ENCODE data around the gene MAP7.

The MAP7 gene

DNA sequence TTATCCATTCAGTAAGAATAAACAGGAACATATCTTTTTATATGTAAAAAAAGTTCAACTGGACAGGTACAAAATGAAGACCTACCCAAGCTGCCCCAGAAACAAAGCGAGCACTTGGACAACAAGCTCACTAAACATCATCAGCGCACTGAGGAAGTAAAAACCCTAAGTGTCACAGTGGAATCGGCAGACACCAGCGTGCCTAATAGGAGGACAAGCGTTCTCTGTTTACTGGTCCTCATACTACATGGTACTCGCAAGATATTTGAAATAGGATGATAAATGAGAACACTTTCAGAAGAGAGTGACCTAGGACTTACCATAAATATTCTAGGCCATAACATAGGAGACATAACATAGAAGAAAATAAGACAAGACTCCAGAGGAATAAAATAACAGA lies 18.2 kb downstream of the MAP7 start:
- Histone ChIP-seq H3K36me3 (ENCODE audit: control insufficient read depth, insufficient read depth, low read length) (no peaks in the 10 kb centered on the region), H3K4me1 (ENCODE audit: control insufficient read depth, insufficient read depth, low read length) (peaks cover 1% of the 10 kb centered on the region; the same call in 1 of the 2 replicates), H3K27me3 (ENCODE audit: control insufficient read depth, insufficient read depth, low read length) (no peaks in the 10 kb centered on the region), H3K4me3 (ENCODE audit: low read length) (no peak overlapping the region), H3K9me3 (ENCODE audit: control insufficient read depth, insufficient read depth, low read length) (no peaks in the 10 kb centered on the region), H3K27ac (ENCODE audit: low read length) (no peak overlapping the region)
- no CpG with 5 or more reads among the region's 6 CpGs for WGBS (ENCODE audit: insufficient coverage, insufficient read length)
- DNase-seq (ENCODE audit: low read depth, low spot score): no peak

DNA sequence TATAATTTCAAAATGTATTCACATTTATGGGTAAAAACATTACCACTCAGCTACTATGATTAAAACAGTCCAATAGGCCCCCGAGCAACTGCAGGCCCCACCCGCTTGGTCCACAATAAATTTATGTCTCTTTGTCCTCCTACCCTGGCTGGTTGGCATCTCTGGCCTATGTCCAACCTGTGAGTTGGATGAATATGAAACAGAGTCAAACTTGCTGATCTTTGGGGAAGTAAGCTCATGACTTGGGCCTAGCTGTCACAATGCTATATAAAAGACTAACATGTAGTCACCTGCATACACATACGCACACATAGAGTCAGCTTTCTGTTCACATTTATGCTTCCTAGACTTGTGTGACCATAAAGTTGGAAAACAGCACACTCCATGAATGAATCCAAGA lies 20.5 kb downstream of the MAP7 start:
- no peak overlapping the region for H3K4me3 ChIP-seq (ENCODE audit: low read length)
- no peaks in the 10 kb centered on the region for H3K36me3 ChIP-seq (ENCODE audit: control insufficient read depth, insufficient read depth, low read length)
- DNase-seq (ENCODE audit: low read depth, low spot score): no peak
- H3K27me3 ChIP-seq (ENCODE audit: control insufficient read depth, insufficient read depth, low read length): no peaks in the 10 kb centered on the region
- H3K27ac ChIP-seq (ENCODE audit: low read length): no peak overlapping the region
- WGBS (ENCODE audit: insufficient coverage, insufficient read length): no CpG with 5 or more reads among the region's 3 CpGs
- peaks cover 11% of the 10 kb centered on the region for H3K4me1 ChIP-seq (ENCODE audit: control insufficient read depth, insufficient read depth, low read length)
- no peaks in the 10 kb centered on the region for H3K9me3 ChIP-seq (ENCODE audit: control insufficient read depth, insufficient read depth, low read length)

DNA sequence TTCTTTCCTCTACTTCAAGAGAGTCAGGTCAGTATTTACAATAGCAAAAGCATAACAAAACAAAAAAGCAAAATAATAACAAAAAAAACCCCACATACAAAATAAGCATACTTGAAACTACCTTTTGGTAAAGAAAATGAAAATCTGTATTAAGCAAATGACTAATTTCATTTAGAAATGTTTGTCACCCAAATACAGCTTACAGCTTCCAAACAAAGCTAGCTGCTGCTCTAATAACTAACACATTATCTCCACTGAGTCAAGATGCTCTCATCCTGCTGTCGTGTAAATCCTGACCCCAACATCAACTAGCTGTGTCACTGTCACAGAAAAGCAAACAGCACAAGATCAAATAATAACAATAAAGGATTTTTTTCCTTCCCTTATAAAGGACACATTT lies 21.7 kb downstream of the MAP7 start:
- no peaks in the 10 kb centered on the region for H3K27me3 ChIP-seq (ENCODE audit: control insufficient read depth, insufficient read depth, low read length)
- no peak for DNase-seq (ENCODE audit: low read depth, low spot score)
- H3K27ac ChIP-seq (ENCODE audit: low read length): no peak overlapping the region
- no peaks in the 10 kb centered on the region for H3K36me3 ChIP-seq (ENCODE audit: control insufficient read depth, insufficient read depth, low read length)
- no CpG with 5 or more reads among the region's 1 CpG for WGBS (ENCODE audit: insufficient coverage, insufficient read length)
- H3K4me1 ChIP-seq (ENCODE audit: control insufficient read depth, insufficient read depth, low read length): peaks cover 11% of the 10 kb centered on the region
- no peaks in the 10 kb centered on the region for H3K9me3 ChIP-seq (ENCODE audit: control insufficient read depth, insufficient read depth, low read length)
- H3K4me3 ChIP-seq (ENCODE audit: low read length): no peak overlapping the region

DNA sequence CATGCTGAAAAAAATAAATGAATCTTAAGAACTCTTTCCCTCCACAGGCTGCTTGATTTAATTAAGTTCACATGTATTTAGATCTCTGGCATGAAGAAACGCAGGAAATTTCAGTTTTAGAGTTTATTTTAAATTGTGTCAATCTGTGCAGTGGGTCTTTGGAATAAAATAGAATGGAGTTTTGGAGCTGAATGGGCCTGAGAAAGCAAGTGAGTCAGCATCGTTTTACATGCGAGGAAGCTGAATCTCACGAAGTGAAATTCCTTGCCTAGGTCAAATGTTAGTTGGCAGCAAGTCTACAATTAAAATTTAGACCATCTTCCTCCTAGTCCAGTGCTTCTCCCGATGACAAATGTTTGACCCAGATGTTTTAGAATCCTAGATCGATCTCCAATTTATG lies 22.4 kb downstream of the MAP7 start:
- Histone ChIP-seq H3K4me1 (ENCODE audit: control insufficient read depth, insufficient read depth, low read length) (peaks cover 11% of the 10 kb centered on the region), H3K9me3 (ENCODE audit: control insufficient read depth, insufficient read depth, low read length) (no peaks in the 10 kb centered on the region), H3K36me3 (ENCODE audit: control insufficient read depth, insufficient read depth, low read length) (no peaks in the 10 kb centered on the region), H3K27ac (ENCODE audit: low read length) (no peak overlapping the region), H3K4me3 (ENCODE audit: low read length) (no peak overlapping the region), H3K27me3 (ENCODE audit: control insufficient read depth, insufficient read depth, low read length) (no peaks in the 10 kb centered on the region)
- no peak for DNase-seq (ENCODE audit: low read depth, low spot score)
- no CpG with 5 or more reads among the region's 6 CpGs for WGBS (ENCODE audit: insufficient coverage, insufficient read length)

DNA sequence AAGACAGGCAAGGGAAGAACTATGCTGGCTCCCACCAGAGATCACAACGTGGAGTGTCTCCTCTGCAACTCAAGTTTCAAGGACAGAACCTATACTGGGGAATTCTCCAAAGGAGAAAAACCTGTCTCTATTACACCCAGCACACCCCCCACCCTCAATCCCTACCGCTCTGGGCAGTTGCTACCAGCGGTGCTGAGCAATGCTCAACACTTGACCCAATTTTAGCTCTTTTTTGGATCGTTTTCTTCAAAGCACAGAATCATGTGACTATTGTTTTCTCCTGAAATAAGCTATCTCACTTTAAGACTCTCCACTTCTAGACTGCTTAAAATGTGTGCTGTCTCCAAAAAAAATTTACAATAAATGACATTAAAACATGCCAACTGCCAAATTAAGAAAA lies 23.3 kb downstream of the MAP7 start:
- H3K9me3 ChIP-seq (ENCODE audit: control insufficient read depth, insufficient read depth, low read length): no peaks in the 10 kb centered on the region
- no peaks in the 10 kb centered on the region for H3K36me3 ChIP-seq (ENCODE audit: control insufficient read depth, insufficient read depth, low read length)
- no peak overlapping the region for H3K27ac ChIP-seq (ENCODE audit: low read length)
- H3K27me3 ChIP-seq (ENCODE audit: control insufficient read depth, insufficient read depth, low read length): no peaks in the 10 kb centered on the region
- H3K4me3 ChIP-seq (ENCODE audit: low read length): no peak overlapping the region
- WGBS (ENCODE audit: insufficient coverage, insufficient read length): no CpG with 5 or more reads among the region's 4 CpGs
- H3K4me1 ChIP-seq (ENCODE audit: control insufficient read depth, insufficient read depth, low read length): peaks cover 11% of the 10 kb centered on the region
- no peak for DNase-seq (ENCODE audit: low read depth, low spot score)

DNA sequence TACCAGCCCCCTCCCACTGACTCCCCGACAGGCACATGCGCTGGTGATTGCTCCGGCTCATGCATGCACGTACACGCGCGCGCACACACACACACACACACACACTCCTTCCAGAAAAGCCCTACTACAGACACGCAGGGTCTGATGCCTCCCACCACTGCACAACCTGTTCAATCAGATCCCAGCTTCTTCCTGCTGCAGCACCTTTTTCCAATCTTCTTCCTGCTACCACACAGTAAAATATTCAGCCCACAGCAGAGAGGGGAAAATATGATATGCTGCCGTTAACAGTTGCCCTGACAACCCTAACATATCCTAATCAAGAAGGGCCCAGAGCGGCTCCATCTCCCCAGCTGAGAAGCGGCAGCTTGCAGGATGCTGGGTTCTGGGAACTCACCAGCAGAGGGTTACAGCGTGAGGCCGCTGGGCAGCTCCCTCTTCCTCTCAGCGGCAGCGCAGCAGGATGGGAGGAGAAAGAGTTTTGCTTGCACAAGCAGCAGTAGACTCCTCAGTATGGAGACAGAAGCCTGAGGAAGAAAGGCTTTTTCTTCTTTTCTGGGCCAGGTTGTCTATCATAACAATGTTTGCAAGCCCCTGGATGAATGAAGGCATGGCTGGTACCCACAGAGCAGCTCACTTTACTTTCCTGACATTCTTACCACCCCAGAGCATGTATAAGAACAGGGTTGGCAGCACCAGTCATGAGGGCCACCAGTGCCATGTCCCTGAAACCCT lies 23.9 kb downstream of the MAP7 start:
- Histone ChIP-seq H3K27me3 (ENCODE audit: control insufficient read depth, insufficient read depth, low read length) (no peaks in the 10 kb centered on the region), H3K36me3 (ENCODE audit: control insufficient read depth, insufficient read depth, low read length) (no peaks in the 10 kb centered on the region), H3K4me1 (ENCODE audit: control insufficient read depth, insufficient read depth, low read length) (peaks cover 10% of the 10 kb centered on the region), H3K27ac (ENCODE audit: low read length) (no peak overlapping the region), H3K4me3 (ENCODE audit: low read length) (no peak overlapping the region), H3K9me3 (ENCODE audit: control insufficient read depth, insufficient read depth, low read length) (no peaks in the 10 kb centered on the region)
- DNase-seq (ENCODE audit: low read depth, low spot score): no peak
- no CpG with 5 or more reads among the region's 16 CpGs for WGBS (ENCODE audit: insufficient coverage, insufficient read length)

DNA sequence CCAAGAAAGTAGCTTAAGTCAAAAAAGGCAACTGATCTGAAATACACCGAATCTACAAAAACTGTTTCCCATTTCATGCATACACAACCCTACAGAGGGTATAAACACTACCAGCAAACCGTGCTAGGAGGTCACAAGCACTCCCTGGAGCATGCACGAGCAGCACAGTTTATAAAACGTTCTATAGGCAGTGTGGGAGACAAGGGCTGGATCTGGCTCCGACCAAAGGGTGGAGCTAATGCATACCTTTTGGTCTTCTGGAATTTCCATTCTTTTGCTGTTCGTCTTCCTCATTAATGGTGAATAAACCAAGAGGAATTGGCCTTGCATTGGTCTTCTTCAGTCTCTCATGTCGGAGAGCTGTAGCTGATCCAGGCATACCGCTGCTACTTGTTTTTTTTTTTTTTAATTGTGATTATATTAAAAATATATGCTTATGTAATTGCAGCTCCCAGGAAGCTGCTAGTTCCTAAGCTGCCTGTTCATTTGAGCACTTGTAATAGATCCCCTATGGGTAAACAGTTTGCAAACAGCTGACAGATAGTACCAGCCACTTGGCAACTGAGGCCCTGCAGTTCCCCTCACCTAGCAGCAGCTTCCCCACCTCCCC lies 24.5 kb downstream of the MAP7 start:
- H3K4me3 ChIP-seq (ENCODE audit: low read length): no peak overlapping the region
- H3K9me3 ChIP-seq (ENCODE audit: control insufficient read depth, insufficient read depth, low read length): no peaks in the 10 kb centered on the region
- WGBS (ENCODE audit: insufficient coverage, insufficient read length): no CpG with 5 or more reads among the region's 8 CpGs
- H3K27me3 ChIP-seq (ENCODE audit: control insufficient read depth, insufficient read depth, low read length): no peaks in the 10 kb centered on the region
- no peak for DNase-seq (ENCODE audit: low read depth, low spot score)
- peaks cover 11% of the 10 kb centered on the region for H3K4me1 ChIP-seq (ENCODE audit: control insufficient read depth, insufficient read depth, low read length)
- no peaks in the 10 kb centered on the region for H3K36me3 ChIP-seq (ENCODE audit: control insufficient read depth, insufficient read depth, low read length)
- H3K27ac ChIP-seq (ENCODE audit: low read length): no peak overlapping the region

DNA sequence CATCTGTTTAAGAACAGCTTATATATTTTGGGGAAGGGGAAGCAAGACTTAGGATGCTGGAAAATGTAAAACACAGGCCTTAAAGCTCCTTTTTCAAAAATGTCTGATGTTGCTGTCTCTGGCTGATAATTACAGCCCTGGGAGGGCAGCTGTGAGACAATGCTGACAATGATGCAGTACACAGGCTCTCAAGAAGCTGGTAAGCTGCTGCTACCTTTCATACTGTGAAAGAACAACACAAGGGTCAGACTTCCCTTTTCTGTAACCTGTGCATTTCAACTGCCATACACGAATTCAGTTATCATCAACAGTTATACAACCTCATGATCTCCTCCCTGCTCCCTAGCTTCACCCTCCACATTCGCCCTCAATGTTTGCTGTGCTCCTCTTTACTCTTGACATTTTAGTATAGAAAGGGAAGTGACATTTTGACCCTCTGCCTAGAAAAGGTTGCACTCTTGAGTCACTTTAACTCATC lies 25.2 kb downstream of the MAP7 start:
- H3K27me3 ChIP-seq (ENCODE audit: control insufficient read depth, insufficient read depth, low read length): no peaks in the 10 kb centered on the region
- DNase-seq (ENCODE audit: low read depth, low spot score): no peak
- peaks cover 13% of the 10 kb centered on the region for H3K4me1 ChIP-seq (ENCODE audit: control insufficient read depth, insufficient read depth, low read length)
- no peaks in the 10 kb centered on the region for H3K9me3 ChIP-seq (ENCODE audit: control insufficient read depth, insufficient read depth, low read length)
- H3K27ac ChIP-seq (ENCODE audit: low read length): no peak overlapping the region
- H3K4me3 ChIP-seq (ENCODE audit: low read length): no peak overlapping the region
- no CpG with 5 or more reads among the region's 2 CpGs for WGBS (ENCODE audit: insufficient coverage, insufficient read length)
- H3K36me3 ChIP-seq (ENCODE audit: control insufficient read depth, insufficient read depth, low read length): no peaks in the 10 kb centered on the region

DNA sequence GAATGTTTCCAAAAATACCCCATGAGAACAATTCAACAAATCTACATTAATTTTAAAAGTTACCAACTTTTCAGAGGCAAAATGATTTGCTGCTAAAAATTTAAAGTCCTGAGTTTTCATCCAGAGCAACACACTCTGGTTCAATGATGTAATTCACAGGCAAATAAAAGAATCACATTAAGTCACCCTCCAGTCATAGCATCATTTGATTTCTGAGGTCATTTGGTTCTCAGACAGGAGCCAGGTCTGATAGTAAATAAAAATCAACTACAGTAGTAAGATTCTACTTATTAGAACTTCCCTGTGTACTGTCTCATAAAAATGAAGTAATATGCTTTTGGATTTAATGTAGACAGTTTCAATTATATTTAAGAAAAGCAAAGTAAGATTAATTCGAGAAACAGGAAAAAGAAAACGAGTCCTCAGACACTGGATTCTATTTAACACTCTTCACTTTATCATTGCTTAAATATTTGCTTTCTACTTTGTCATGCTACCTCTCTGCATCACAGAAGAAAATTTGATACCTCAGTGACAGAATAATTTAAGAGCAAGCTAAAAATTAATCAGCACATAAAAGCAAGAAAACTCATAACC lies 25.8 kb downstream of the MAP7 start:
- Histone ChIP-seq H3K36me3 (ENCODE audit: control insufficient read depth, insufficient read depth, low read length) (no peaks in the 10 kb centered on the region), H3K27ac (ENCODE audit: low read length) (no peak overlapping the region), H3K27me3 (ENCODE audit: control insufficient read depth, insufficient read depth, low read length) (no peaks in the 10 kb centered on the region), H3K4me1 (ENCODE audit: control insufficient read depth, insufficient read depth, low read length) (peaks cover 13% of the 10 kb centered on the region), H3K4me3 (ENCODE audit: low read length) (no peak overlapping the region), H3K9me3 (ENCODE audit: control insufficient read depth, insufficient read depth, low read length) (no peaks in the 10 kb centered on the region)
- WGBS (ENCODE audit: insufficient coverage, insufficient read length): no CpG with 5 or more reads among the region's 2 CpGs
- no peak for DNase-seq (ENCODE audit: low read depth, low spot score)

DNA sequence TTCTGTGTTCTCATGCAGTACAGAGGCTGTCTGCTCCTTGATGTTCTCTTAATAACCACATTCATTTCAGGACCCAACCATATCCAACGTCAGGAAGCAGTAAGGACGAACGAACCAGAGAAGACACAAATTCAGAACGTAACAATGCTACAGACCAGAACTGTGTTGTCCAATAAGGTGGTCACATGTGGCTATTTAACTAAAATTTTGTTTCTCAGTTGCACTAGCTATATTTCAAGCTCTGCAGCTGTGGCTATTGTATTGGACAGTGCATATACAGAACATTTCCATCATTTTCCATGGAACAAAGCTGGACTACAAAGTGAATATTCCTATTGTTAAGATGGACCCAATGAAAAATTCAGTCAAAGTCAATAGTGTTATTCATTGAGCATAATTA lies 27.0 kb downstream of the MAP7 start:
- Histone ChIP-seq H3K4me3 (ENCODE audit: low read length) (no peak overlapping the region), H3K27me3 (ENCODE audit: control insufficient read depth, insufficient read depth, low read length) (no peaks in the 10 kb centered on the region), H3K27ac (ENCODE audit: low read length) (no peak overlapping the region), H3K9me3 (ENCODE audit: control insufficient read depth, insufficient read depth, low read length) (no peaks in the 10 kb centered on the region), H3K4me1 (ENCODE audit: control insufficient read depth, insufficient read depth, low read length) (peaks cover 13% of the 10 kb centered on the region), H3K36me3 (ENCODE audit: control insufficient read depth, insufficient read depth, low read length) (no peaks in the 10 kb centered on the region)
- no CpG with 5 or more reads among the region's 4 CpGs for WGBS (ENCODE audit: insufficient coverage, insufficient read length)
- no peak for DNase-seq (ENCODE audit: low read depth, low spot score)

All from iPS DF 6.9 (cell line).